IPS-NIHi7 (cell line): ENCODE data around the gene SLC2A13.
"Not testable (repeated sequence)": the region's sequence is repeated elsewhere in the genome, so short reads cannot be mapped to it uniquely, and the experiment has no call there.

Experiments used
- DNase-seq: peaks from one replicate; pipeline ENCODE4 v3.0.0; 2012; ENCODE audit warnings: mixed read lengths; ENCODE audit errors: extremely low spot score

Gene SLC2A13

DNA sequence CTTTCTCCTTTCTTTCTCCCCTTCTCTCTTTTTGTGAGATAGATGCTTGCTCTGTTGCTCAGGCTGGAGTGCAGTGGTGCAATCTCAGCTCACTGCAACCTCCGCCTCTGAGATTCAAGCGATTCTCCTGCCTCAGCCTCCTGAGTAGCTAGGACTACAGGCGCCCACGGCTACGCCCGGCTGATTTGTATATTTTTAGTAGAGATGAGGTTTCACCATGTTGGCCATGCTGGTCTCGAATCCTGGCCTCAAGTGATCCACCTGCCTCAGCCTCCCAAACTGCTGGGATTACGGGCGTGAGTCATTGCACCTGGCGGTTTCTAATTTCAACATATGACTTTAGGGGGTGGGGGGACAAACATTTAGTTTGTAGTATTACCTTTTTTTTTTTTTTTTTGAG lies 293.4 kb downstream of the SLC2A13 start:
- DNase-seq = not testable (repeated sequence)

DNA sequence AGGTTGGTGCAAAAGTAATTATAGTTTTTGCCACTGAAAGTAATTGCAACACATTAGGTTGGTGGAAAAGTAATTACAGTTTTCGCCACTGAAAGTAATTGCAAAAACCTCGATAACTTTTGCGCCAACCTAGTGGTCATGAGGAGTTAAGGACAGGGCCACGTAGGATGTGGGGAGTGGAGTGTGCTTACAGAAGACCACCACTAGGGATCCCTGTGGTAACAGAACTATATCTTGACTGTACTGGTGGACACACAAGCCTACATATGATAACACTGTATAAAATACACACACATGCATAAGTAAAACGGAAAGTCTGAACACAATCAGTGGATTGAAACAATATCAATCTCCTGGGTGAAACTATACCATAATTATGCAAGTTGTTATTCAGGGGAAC lies 298.8 kb downstream of the SLC2A13 start:
- DNase-seq = peak; percentile 57

DNA sequence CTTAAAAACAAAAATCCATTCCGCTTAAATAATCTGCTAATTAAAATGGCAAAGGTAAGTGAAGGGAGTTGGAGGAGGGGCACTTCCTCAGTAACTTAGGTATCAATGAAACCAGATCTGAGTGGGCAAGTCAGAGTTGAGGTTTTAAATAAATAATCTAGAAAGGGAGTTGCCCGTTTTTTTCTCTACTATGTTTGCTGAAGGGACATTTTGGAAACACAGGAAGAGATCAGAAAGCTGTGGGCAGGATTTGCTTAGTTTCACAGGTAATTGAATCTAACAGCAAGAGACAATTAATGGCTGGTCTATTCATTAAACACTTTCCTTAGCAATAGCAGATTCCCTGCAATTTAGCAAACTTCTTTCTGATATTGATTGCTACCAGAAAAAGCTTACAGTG lies 300.2 kb downstream of the SLC2A13 start:
- no peak for DNase-seq

DNA sequence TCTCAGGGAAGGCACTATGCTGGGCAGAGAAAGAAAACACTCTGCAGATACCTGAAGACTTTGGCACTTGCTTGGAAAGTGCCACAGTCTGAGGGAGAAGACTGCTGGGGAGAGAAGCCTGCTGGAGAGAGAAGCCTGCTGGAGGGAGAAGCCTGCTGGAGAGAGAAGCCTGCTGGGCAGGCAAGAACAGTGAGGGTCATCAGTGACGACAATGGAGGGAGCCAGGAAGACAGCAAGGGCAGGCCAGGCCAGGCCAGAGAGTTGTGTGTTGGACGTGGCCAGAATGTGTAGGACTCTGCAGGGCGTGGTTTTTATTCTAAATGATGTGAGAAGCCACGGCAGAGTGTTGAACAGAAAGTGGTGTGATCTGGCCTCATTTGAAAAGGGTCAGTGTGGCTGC lies 301.0 kb downstream of the SLC2A13 start:
- DNase-seq = no peak

DNA sequence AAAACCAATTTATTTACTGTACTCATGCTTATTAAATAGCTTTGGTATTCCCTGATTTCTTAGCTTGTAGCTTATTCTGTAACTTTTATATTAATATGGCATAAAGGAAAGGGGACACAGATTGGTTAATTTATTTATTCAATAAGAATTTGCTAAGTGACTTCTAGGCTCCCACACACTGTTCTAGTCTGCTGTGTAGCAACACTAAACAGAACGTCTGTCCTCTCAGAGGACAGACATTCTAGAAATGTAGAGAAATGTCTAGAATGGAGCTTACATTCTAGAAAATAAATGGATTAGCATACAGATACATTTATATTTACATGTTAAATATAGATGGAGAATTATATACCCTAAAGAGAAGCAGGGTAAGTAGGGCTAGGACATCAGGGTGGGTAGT lies 301.4 kb downstream of the SLC2A13 start:
- no peak for DNase-seq

DNA sequence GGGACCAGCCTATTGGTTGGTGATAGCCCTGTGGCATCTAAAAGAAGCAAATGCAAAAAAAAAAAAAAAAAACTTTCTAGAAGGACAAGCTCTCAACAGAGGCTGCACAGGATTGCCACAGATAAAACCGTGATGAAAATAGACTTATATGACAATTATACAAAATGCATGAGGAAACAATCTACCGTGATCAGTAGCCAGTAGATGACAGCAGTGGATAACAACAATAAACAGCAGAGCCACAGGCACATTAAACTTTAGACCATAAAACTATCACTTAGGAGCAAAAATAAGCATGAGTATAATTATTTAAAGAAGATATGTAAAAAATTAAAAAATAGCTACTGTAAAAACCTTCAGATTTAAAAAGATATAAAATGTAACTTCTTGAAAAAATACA lies 302.7 kb downstream of the SLC2A13 start:
- DNase-seq = no peak

DNA sequence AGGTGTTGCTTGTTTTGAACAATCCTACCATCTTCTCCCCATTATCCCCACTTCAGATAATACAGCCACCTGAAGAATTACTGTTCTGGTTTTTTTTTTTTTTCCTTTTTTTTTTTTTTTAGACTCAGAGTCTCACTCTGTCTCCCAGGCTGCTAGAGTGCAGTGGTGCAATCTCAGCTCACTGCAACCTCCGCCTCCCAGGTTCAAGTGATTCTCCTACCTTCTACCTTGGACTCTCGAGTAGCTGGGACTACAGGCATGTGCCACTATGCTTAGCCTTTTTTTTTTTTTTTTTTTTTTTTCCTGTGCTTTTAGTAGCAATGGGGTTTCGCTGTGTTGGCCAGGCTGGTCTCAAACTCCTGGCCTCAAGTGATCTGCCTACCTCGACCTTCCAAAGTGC lies 306.9 kb downstream of the SLC2A13 start:
- DNase-seq = no peak

DNA sequence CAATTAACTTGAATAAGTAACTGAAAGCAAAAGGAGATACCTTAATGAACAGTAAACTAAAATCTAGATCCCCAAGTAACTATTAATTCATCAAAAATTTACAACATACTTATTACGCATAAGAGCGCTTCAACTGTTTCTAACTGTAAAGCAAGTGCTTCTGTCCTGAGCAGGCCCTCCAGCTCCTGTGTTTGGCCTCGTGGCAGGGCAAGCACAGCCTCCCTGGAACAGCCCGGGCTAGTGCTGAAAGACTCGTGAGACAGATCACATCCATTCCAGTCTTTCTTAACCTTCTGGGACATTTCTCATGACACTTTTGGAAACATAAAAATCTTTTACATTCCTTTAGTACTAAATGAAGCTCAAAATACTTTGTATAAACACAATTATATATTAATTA lies 307.5 kb downstream of the SLC2A13 start:
- DNase-seq = no peak

DNA sequence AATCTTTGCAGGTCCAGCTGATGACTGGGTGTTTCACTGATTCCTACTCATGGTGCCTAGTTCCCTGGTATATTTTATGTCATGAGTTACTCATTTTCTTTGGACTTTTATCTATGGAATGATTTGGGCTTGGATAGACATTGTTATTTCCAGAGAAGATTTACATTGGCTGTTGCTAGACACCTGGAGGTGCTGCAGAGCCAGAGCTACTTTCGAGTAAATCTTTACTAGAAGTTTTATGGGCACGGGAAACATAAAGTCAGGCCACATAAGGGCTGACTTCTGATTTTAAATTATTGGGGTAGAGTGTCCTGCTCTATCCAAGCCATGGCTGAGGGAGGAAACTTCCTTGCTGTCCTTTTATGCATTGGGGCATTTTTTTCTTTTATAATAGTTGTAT lies 310.4 kb downstream of the SLC2A13 start:
- DNase-seq = no peak

DNA sequence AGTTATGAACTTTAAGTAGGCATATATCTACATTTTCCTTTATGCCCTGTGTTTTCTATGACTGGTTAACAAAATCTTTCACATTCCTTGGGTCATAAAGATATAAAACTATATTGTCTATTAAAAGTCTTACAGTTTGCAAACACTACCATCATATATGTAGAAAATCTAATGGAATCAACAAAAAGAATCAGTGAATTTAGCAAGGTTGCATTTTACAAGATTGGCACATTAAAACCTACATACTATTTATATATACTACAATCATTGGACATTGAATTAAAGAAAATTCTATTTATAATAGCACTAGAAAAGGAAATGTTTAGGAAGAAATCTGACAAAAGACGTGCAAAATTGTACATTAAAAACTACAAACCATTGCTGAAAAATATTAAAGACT lies 312.9 kb downstream of the SLC2A13 start:
- no peak for DNase-seq

DNA sequence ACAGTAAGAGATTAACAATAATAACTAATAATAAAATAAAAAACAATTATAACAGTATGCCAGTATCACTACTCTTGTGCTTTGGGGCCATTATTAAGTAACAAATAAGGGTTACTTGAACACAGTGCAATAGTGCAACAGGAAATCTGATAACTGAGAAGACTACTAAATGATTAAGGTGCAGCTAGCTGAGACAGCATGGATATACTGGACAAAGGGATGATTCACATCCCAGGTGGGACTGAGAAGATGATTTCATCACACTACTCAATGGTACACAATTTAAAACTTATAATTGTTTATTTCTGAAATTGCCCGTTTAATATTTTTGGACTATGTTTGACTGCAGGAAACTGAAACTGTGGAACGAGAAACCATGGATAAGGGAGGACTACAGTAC lies 317.6 kb downstream of the SLC2A13 start:
- no peak for DNase-seq

DNA sequence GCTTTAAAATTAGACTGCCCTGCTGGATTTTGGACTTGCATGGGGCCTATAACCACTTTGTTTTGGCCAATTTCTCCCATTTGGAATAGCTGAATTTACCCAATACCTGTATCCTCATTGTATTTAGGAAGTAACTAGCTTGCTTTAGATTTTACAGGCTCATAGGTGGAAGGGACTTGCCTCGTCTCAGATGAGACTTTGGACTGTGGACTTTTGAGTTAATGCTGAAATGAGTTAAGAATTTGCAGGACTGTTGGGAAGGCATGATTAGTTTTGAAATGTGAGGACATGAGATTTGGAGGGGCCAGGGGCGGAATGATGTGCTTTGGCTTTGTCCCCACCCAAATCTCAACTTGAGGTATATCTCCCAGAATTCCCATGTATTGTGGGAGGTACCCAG lies 320.1 kb downstream of the SLC2A13 start:
- not testable (repeated sequence) for DNase-seq

DNA sequence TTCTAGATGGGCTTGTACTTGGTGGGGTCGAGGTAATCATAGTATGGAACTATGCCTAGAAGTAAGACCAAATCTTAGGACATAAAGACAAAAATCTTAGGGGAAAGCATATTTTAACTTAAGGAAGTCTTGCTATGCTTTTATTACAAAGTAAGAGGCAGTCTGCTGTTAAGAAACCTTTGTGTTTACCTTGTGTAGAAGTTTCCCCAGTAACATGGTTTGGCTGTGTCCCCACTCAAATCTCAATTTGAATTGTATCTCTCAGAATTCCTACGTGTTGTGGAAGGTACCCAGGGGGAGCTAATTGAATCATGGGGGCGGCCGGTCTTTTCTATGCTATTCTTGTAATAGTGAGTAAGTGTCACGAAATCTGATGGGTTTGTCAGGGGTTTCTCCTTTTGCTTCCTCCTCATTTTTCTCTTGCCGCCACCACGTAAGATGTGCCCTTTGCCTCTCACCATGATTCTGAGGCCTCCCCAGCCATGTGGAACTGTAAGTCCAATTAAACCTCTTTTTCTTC lies 323.8 kb downstream of the SLC2A13 start:
- DNase-seq = no peak

DNA sequence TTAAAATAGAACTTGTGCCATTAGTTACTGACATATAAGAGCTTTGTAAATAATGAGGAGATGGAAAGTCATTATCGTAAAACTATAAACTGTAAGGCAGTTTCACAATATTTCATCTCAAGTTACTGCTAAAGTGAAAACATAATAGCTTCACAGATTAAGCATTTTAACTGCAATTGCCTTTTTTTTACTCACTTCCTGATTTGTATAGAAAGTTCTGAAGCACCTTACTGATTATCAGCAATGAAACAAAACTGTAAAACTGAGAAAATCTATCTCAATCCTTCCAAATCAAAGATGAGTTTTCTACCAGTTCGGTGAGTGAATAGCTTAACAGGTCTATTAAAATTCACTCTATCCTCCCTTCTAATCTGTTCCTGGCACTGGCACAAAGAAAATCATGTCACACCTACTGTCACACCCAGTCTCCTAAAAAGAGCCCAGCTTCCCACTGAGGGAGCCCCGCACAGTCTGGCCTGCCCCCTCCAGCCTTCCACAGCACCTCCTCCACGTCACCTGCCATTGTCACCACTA lies 324.9 kb downstream of the SLC2A13 start:
- no peak for DNase-seq

DNA sequence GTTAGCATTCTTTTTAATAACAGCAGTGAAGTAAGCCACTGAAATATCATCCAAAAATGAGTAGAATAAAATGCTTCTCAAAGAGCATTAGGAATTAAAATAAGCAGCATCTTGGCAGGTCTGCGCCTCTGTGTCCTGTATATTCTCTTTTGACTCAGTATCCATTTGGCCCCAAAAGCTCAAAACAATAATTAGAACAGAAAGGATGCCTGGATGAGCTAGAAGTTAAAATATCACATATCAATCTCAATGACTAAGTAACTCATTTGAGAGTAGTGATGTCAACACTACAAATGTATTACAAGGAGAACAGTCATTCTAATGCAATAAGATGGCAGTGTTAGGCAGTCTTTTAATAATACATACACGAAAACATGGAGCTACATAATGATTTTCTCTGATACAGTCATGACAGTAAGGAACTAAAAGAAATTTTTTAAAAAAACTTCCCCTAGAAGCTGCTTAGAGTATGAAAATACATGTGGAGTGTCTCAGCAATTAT lies 325.4 kb downstream of the SLC2A13 start:
- DNase-seq = no peak

DNA sequence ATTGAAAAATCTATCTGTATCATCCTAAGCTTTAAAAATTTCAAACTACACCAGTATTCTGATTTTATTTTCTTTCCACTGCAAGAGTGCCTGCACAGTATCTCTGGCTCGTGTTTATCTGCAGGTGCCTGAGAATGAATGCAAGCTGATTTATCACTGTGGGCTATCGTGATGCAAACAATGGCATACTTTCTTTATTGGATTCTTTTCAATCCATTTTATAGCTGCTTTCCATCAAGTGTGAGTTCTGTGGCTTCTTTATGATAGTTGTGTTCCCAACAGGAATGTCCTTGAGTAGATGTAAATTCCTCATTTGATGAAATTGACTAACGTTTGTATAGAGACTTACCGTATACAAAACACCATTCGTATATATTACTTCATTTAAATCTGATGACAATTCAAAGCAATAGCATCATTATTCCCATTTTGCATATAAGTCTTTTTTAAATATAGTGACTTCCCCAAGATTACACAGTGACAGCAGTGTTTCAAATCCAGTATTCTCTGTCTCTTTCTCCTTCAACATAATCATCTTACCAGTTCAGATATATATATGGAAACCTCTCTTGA lies 326.0 kb downstream of the SLC2A13 start:
- no peak for DNase-seq

DNA sequence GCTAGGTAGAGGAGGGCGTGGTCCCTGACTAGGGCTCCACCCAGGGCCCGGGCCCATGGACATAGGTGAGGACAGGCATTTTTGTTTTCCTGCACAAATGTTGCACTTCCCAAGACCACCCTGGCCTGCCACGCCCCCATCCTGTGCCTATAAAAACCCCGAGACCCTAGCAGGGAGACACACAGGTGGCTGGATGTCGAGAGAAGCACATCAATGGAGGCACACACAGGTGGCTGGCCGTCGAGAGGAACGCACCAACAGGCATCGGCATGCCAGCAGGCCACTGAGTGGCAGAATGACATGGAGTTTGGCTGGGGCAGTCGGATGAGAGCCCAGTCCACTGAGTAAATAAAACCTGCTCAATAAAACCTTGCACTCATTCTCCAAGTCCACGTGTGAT lies 328.4 kb downstream of the SLC2A13 start:
- no peak for DNase-seq

DNA sequence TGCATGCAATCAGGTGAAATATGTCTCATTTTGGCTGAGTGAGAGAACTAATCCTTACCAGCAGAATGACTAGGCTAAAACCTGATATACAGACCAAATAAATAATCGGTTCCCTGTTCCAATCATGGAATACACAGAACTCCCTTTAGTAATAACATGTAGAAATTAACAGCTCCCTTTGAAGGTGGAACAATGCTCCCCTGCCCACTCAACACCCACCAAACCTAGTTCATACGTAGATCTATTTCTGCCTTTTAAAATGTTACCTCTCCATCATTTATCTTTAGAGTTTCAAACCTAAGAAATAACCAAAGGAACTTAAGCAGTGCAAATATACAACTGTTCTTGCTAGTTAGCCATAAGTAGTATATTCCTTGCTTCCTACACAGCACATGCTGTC lies 332.6 kb downstream of the SLC2A13 start:
- DNase-seq = no peak

DNA sequence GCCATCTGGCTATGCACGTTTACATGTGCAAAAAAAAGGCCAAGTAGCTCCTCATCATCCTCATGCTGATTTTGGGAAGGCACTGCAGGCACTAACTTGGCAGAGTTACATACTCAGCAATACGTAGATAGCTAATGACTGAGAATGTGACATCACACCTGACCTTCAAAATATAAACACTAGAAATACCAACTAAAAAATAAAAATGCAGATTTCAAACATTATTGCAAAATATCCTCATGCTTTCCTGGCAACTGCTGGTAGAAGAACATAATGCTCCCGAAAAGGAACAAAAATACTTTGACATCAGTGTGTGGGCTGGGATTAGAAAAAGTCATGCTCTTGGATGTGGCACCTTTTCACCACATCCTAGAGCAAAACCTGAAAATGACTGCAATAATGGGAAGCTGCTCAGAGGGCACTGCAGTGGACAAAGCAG lies 333.0 kb downstream of the SLC2A13 start:
- no peak for DNase-seq

DNA sequence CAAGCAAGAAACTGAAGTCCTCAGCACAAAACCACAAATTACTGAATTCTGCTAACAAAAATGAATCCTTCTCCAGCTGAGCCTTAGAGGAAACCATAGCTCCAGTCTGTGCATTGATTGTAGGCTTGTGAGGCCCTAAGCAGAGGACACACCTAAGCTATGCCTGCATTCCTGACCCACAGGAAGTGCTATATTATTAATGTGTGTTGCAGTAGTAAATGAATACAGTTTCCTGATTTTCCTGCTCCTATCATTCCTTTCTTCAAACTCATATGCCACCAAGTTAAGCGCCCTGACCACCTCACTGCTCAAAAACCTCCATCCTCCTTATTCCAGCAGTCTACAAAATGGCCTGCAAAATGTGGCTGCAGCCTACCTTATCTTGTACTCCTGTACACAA lies 334.4 kb downstream of the SLC2A13 start:
- DNase-seq = no peak

DNA sequence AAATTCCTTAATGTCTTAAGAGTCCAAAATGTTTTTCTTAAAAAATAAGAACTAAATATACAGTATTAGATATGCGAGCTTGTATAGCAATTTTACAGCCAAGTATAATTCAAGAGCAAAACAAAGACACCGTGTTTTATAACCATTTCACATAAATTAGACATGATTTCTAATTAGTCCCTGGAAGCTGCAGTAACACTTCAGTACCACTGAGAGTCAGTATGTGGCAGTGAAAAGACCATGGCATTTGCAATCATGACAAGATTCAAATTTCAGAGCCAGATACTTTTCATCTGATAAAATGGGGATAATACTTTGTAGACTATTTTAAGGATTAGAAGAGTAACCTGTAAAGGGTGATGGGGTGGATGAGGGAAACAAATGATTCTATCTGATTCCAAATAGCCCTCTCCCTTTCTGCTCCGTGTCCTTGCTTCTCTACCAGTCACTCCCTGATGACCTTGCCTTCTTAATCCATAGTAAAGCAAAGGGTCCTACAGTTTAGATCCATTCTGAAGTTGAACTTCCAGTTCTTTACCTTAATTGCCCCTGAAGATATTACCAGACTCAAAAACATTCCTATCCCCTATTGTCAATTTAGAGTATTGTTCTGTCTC lies 340.8 kb downstream of the SLC2A13 start:
- peak; percentile 33 for DNase-seq

DNA sequence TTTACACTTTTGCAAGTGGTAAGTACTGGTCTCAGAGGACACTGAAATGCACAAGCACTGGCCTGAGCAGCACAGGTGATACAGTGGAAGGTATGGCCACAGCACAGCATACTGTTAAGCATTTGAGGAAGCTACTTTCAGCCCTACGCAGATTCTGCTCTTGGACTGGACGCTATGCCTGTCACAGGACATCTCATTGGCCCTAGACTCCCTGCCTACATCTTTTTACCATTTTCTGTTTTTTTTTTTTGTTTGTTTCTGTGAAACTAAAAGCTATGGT lies 342.1 kb downstream of the SLC2A13 start:
- DNase-seq = no peak

DNA sequence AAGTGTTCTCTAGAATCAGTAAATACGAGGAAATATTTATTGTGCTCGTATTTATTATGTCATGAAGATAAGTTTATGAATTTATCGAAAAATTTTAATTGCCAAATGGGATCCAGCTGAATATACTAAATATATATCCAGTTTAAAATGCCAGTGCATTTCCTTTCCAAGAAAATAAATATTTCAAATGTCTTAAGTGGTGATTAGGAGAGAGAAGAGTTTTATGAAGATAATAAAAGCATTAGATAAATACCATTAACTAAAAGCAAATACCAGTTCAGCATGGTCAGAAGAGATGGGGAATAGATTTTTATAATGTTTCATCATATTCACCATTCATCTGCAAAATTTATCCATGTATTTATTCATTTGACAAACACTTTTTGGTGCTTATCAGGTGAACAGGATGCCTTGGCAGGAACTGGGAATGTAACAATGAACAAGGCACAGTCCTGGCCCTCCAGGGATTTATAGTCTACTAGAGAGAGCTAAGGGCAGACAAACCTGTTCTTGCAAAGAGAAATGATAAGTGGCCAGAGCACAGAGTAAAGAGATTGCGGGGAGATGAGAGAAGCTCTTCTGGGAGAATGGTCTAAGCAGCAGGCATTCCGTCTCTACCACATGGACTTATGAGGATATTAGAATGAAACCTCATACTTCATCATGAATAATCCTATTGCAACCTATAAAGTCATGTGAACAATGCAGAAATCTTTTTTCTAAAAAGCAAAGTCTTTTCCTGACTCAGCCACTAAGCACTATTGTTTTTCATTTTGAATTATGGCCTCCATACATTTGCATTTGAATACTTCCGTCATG lies 342.6 kb downstream of the SLC2A13 start:
- DNase-seq = no peak
